Fibroblast of lung (primary cell): ENCODE results near the gene MOV10. TPM values are rescaled to one million over a fixed set of nuclear protein-coding genes. Genes with fewer than 3 reads are reported as not detected.

Experiments used
- DNase-seq, 2 donors: peaks; one replicate each; pipeline versions ENCODE4 v3.0.0 to v3.0.0-alpha.2; 2010; ENCODE audit warnings: low read depth in 2 of 2
- H2AFZ ChIP-seq: 2 replicates; pipeline ENCODE4 v1.5.1; 2012; ENCODE audit warnings: low read length, control low read depth, inconsistent platforms
- H3K27ac ChIP-seq: 2 replicates; pipeline ENCODE4 v1.5.1; 2011; ENCODE audit warnings: low read length, control low read depth; ENCODE audit not compliant: insufficient read depth
- H3K27me3 ChIP-seq: 2 replicates; pipeline ENCODE4 v1.5.1; 2011; ENCODE audit warnings: mild to moderate bottlenecking, low read length; ENCODE audit not compliant: control insufficient read depth, insufficient read depth
- H3K36me3 ChIP-seq: 2 replicates; pipeline ENCODE4 v1.5.1; 2011; ENCODE audit warnings: low read length; ENCODE audit not compliant: control insufficient read depth, insufficient read depth
- H3K4me1 ChIP-seq: 2 replicates; pipeline ENCODE4 v1.5.1; 2011; ENCODE audit warnings: low read length; ENCODE audit not compliant: control insufficient read depth, insufficient read depth; ENCODE audit errors: extremely low read depth
- H3K4me2 ChIP-seq: 2 replicates; pipeline ENCODE4 v1.5.1; 2011; ENCODE audit warnings: low read length, control low read depth; ENCODE audit not compliant: insufficient read depth; ENCODE audit errors: extremely low read depth
- H3K4me3 ChIP-seq, 4 experiments: fragments of 200-600 bp in 1 of 4; sonication (generic) in 1 of 4; replicated peaks in 1 of 4; 2 replicates each; pipeline ENCODE4 v1.5.1; 2011 to 2016; ENCODE audit warnings: low read length in 4 of 4, low read depth in 3 of 4, mild to moderate bottlenecking in 3 of 4, control low read depth in 2 of 4, inconsistent platforms in 1 of 4, mixed read lengths in 1 of 4; ENCODE audit not compliant: insufficient read depth in 1 of 4; ENCODE audit errors: control extremely low read depth in 1 of 4
- H3K79me2 ChIP-seq: 2 replicates; pipeline ENCODE4 v1.5.1; 2012; ENCODE audit warnings: mild to moderate bottlenecking, low read length, inconsistent platforms; ENCODE audit not compliant: control insufficient read depth, insufficient read depth
- H3K9ac ChIP-seq: 2 replicates; pipeline ENCODE4 v1.5.1; 2011; ENCODE audit warnings: mild to moderate bottlenecking, low read length, control low read depth; ENCODE audit not compliant: insufficient read depth
- H3K9me3 ChIP-seq: 2 replicates; pipeline ENCODE4 v1.5.1; 2012; ENCODE audit warnings: low read depth, low read length; ENCODE audit not compliant: control insufficient read depth, insufficient read depth
- H4K20me1 ChIP-seq: 2 replicates; pipeline ENCODE4 v1.5.1; 2011; ENCODE audit warnings: low read length; ENCODE audit not compliant: control insufficient read depth, insufficient read depth; ENCODE audit errors: extremely low read depth
- CTCF ChIP-seq, 2 donors: IDR thresholded peaks in 1 of 2; conservative IDR thresholded peaks in 1 of 2; 1 replicate in 1 of 2; 2 replicates in 1 of 2; pipeline ENCODE4 v1.5.1; 2011 to 2012; ENCODE audit warnings: low read length in 2 of 2, control low read depth in 1 of 2, inconsistent platforms in 1 of 2, low read depth in 1 of 2, mild to moderate bottlenecking in 1 of 2
- EZH2 ChIP-seq: IDR thresholded peaks from 2 replicates; pipeline ENCODE4 v1.5.1; 2012; ENCODE audit warnings: low read length, control low read depth, mild to moderate bottlenecking; ENCODE audit errors: missing control alignments
- polyA plus RNA-seq, 2 donors: library from polyadenylated mRNA; depleted of rRNA in 1 of 2; stranded (reverse) in 1 of 2; unstranded in 1 of 2; fragments of >200 nt; gene quantifications; 2 replicates each; pipeline ENCODE4 v1.2.1, GENCODE V29; 2011 to 2012; ENCODE audit warnings: missing spikeins in 1 of 2
- total RNA-seq: library from RNA; depleted of rRNA; stranded (reverse); fragments of >200 nt; gene quantifications from 2 replicates; pipeline ENCODE4 v1.2.1, GENCODE V29; 2014

MOV10 gene
- total and polyA plus RNA-seq, 2 donors (not counting 1 experiment from before 2014, with no cell fraction given): 39.6 to 42.9 TPM

DNA sequence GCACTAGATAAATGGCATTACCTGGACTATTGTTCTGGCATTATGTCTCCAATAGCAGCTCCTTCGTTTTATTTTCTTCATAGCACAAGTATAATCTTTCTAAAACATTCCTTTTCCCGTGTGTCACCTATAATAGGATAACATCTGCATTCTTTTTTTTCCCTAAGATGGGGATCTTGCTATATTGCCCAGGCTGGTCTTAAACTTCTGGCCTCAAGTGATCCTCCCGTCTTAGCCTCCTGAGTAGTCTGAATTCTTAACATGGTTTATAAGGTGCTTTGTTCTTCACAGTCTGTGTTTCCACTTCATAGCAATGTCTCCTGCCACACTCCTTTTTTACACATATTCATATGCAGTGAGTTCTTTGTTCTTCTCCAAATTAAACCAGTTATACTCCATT is 8.6 kb upstream of the MOV10 start:
- Histone ChIP-seq H2AFZ (no peak overlapping the region), H4K20me1 (no peaks in the 10 kb centered on the region), H3K9ac (no peak overlapping the region), H3K79me2 (no peaks in the 10 kb centered on the region), H3K27me3 (no peaks in the 10 kb centered on the region), H3K4me3 (no peak overlapping the region), H3K9me3 (no peaks in the 10 kb centered on the region), H3K36me3 (peaks cover 16% of the 10 kb centered on the region), H3K4me2 (no peak overlapping the region), H3K27ac (no peak overlapping the region), H3K4me1 (no peaks in the 10 kb centered on the region)
- DNase-seq: no peak
- TF ChIP-seq CTCF (conservative IDR thresholded peaks at IDR 0.05 in 1 of 2, IDR thresholded peaks at IDR 0.05 in 1 of 2; ENCODE audit: low read depth in 1 of 2, low read length in 2 of 2) (no peak), EZH2 (no peak)

GRCh38 chr1:112666946-112667345 is 7.5 kb upstream of the MOV10 start:
- TF ChIP-seq EZH2 (no peak), CTCF (conservative IDR thresholded peaks at IDR 0.05 in 1 of 2, IDR thresholded peaks at IDR 0.05 in 1 of 2; ENCODE audit: low read depth in 1 of 2, low read length in 2 of 2) (no peak)
- H3K4me2 ChIP-seq: no peak overlapping the region
- H2AFZ ChIP-seq: no peak overlapping the region
- H3K27me3 ChIP-seq: no peaks in the 10 kb centered on the region
- DNase-seq: no peak
- no peak overlapping the region for H3K9ac ChIP-seq
- no peaks in the 10 kb centered on the region for H3K4me1 ChIP-seq
- no peaks in the 10 kb centered on the region for H3K79me2 ChIP-seq
- H3K9me3 ChIP-seq: no peaks in the 10 kb centered on the region
- H3K36me3 ChIP-seq: peaks cover 14% of the 10 kb centered on the region
- H3K4me3 ChIP-seq: no peak overlapping the region
- H4K20me1 ChIP-seq: no peaks in the 10 kb centered on the region
- H3K27ac ChIP-seq: no peak overlapping the region

DNA sequence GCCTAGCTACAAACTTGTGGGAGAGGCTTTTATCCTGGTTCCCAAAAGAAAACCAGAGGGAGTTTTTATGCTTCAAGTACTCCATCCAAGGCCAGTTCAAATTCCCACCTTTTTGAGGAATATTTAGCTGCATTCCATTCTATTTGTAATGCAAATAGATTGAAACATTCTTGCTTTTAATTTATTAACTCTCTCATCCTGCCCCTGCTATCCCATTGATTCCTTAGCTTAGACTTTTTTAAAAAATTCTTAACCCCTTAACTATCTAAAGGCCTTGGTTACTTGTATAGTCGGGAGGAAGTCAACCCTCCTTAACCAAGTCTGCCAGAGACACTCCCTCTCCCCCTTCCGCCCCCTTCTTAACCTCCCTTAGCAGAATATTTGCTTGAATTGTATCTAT is 2.5 kb upstream of the MOV10 start:
- H3K27ac ChIP-seq: no peak overlapping the region
- no peak overlapping the region for H3K4me2 ChIP-seq
- DNase-seq: no peak
- no peak overlapping the region for H3K9ac ChIP-seq
- H3K79me2 ChIP-seq: peaks cover 6% of the 10 kb centered on the region
- no peaks in the 10 kb centered on the region for H3K9me3 ChIP-seq
- TF ChIP-seq CTCF (conservative IDR thresholded peaks at IDR 0.05 in 1 of 2, IDR thresholded peaks at IDR 0.05 in 1 of 2; ENCODE audit: low read depth in 1 of 2, low read length in 2 of 2) (no peak), EZH2 (no peak)
- peaks cover 10% of the 10 kb centered on the region for H3K4me1 ChIP-seq
- H3K36me3 ChIP-seq: peaks cover 7% of the 10 kb centered on the region
- no peak overlapping the region for H2AFZ ChIP-seq
- no peak overlapping the region for H3K4me3 ChIP-seq
- H4K20me1 ChIP-seq: no peaks in the 10 kb centered on the region
- H3K27me3 ChIP-seq: no peaks in the 10 kb centered on the region
